Sigmoid colon (tissue), 7 donors: ENCODE results near the gene RBM23. TPM values are rescaled to one million over a fixed set of nuclear protein-coding genes. Genes with fewer than 3 reads are reported as not detected.

Experiments
- DNase-seq: peaks from one replicate; pipeline ENCODE4 v3.0.0-alpha.2; 2019
- H3K27ac ChIP-seq, 4 donors: fragments of 200-600 bp; sonication (generic); one replicate each; pipeline ENCODE4 v1.5.1; 2016 to 2019; ENCODE audit warnings: mild to moderate bottlenecking in 1 of 4
- H3K27me3 ChIP-seq, 3 donors: fragments of 200-600 bp; sonication (generic); one replicate each; pipeline ENCODE4 v1.5.1; 2019; ENCODE audit warnings: mild to moderate bottlenecking in 1 of 3
- H3K36me3 ChIP-seq, 4 donors: fragments of 200-600 bp; sonication (generic); one replicate each; pipeline ENCODE4 v1.5.1; 2016 to 2019
- H3K4me1 ChIP-seq, 4 donors: fragments of 200-600 bp; sonication (generic); one replicate each; pipeline ENCODE4 v1.5.1; 2017 to 2019
- H3K4me3 ChIP-seq, 4 donors: fragments of 200-600 bp; sonication (generic); one replicate each; pipeline ENCODE4 v1.5.1; 2017 to 2019; ENCODE audit warnings: mild to moderate bottlenecking in 2 of 4, moderate library complexity in 1 of 4
- H3K9me3 ChIP-seq, 4 donors: fragments of 200-600 bp in 3 of 4; sonication (generic) in 3 of 4; one replicate each; pipeline versions ENCODE4 v1.5.1 to v1.6.1; 2013 to 2019
- EP300 ChIP-seq, 4 donors: sonication (generic); formaldehyde crosslinking; IDR thresholded peaks; one replicate each; pipeline ENCODE4 v1.6.1; 2017; ENCODE audit warnings: antibody characterized with exemption in 4 of 4
- POLR2A ChIP-seq, 2 donors: fragments of 450-650 bp; IDR thresholded peaks; one replicate each; pipeline ENCODE4 v1.6.1; 2016; ENCODE audit warnings: antibody characterized with exemption in 2 of 2, mild to moderate bottlenecking in 2 of 2, moderate library complexity in 2 of 2
- POLR2AphosphoS5 ChIP-seq, 4 donors: sonication (generic); formaldehyde crosslinking; IDR thresholded peaks; one replicate each; pipeline ENCODE4 v1.6.1; 2017; ENCODE audit warnings: antibody characterized with exemption in 4 of 4
- WGBS, 2 donors: extraction: QIAGEN DNeasy Blood & Tissue Kit; methylation state at CpG; one replicate each; pipeline ENCODE4 v1.1.7; 2013; 5-methylcytosine and 5-hydroxymethylcytosine counted together
- intact Hi-C: fragments of 100-400 bp; cut with DNase I; formaldehyde crosslinking; loops from one replicate; pipeline ENCODE4 v1.15.1; 2023
- polyA plus RNA-seq, 3 donors: library from polyadenylated mRNA; stranded (reverse); fragments of 200-250 nt; gene quantifications; one replicate each; pipeline ENCODE4 v1.2.3, GENCODE V29; 2013
- total RNA-seq, 4 donors: library from RNA; depleted of rRNA; stranded (reverse); fragments of >200 nt; gene quantifications; one replicate each; pipeline ENCODE4 v1.1.0, GENCODE V29; 2016
- TF ChIP-seq, protein P1 (sequence below), 4 experiments: fragments of 450-650 bp in 3 of 4; fragments of 200-600 bp in 1 of 4; IDR thresholded peaks; one replicate each; pipeline ENCODE4 v1.5.1; 2016 to 2019; ENCODE audit warnings: antibody characterized with exemption in 4 of 4, mild to moderate bottlenecking in 3 of 4, moderate library complexity in 2 of 4
- donor health status: healthy with polysubstance abuse.
- donor health status: Bipolar disorder and iron deficiency.
- donor health status: healthy.

The RBM23 gene
- total and polyA plus RNA-seq, 7 donors, result 31.8 to 5,076 (median 356) TPM

DNA sequence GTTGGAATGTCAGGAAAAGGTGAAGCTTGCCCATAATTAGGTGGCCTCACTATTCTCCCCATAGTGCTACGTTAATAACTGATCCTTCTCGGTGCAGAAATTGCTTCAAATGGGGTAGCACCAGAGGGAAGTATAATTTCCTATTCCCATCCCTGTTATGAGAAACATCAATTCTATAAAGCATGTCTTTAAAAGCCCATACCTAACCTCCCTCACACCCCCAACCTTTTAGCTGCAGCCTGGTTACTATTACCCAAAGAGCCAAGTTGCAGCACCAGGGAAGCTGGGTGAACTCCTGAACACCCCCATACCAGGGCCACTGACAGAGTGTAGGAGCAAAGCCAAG, 15.2 kb downstream of the RBM23 start:
- Histone ChIP-seq H3K27me3 (no peaks in the 10 kb centered on the region), H3K4me1 (peaks cover 0 to 16% (median 12%) of the 10 kb centered on the region in 4 donors), H3K36me3 (peaks cover 65 to 84% (median 75%) of the 10 kb centered on the region in 4 donors), H3K4me3 (no peak overlapping the region), H3K27ac (no peak overlapping the region), H3K9me3 (no peaks in the 10 kb centered on the region)
- intact Hi-C loops, result no loop called here
- 90 to 95% methylated on average over 2 of the region's 2 CpGs for WGBS, 2 donors
- DNase-seq, result no peak
- TF ChIP-seq, protein P1, sequence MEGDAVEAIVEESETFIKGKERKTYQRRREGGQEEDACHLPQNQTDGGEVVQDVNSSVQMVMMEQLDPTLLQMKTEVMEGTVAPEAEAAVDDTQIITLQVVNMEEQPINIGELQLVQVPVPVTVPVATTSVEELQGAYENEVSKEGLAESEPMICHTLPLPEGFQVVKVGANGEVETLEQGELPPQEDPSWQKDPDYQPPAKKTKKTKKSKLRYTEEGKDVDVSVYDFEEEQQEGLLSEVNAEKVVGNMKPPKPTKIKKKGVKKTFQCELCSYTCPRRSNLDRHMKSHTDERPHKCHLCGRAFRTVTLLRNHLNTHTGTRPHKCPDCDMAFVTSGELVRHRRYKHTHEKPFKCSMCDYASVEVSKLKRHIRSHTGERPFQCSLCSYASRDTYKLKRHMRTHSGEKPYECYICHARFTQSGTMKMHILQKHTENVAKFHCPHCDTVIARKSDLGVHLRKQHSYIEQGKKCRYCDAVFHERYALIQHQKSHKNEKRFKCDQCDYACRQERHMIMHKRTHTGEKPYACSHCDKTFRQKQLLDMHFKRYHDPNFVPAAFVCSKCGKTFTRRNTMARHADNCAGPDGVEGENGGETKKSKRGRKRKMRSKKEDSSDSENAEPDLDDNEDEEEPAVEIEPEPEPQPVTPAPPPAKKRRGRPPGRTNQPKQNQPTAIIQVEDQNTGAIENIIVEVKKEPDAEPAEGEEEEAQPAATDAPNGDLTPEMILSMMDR (IDR thresholded peaks at IDR 0.05), result no peak
- TF ChIP-seq POLR2AphosphoS5 (IDR thresholded peaks at IDR 0.05) (no peak), POLR2A (IDR thresholded peaks at IDR 0.05) (no peak), EP300 (IDR thresholded peaks at IDR 0.05) (no peak)

DNA sequence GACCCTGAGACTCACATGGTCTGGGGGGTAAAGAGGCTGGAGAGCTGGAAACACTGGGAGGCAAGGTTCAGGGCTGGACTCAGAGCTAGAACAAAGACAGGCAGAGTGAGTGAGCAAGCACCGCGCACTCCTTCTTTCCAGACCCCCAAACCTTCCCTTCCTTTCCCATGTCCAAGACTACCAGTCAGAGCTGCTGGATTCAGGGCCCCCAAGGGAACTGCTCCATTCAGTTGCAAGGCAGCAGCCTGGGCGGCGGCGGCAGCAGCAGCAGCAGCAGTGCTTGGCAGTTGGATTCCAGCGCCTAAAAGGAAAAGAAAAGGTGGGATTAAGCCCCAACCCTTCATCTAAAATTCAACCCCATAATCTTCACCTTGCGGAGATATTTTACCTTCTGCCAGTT, 17.1 kb downstream of the RBM23 start:
- intact Hi-C loops, result no loop called here
- H3K4me3 ChIP-seq, result no peak overlapping the region
- no peaks in the 10 kb centered on the region for H3K27me3 ChIP-seq
- 94 to 98% methylated on average over 7 of the region's 7 CpGs for WGBS, 2 donors
- H3K9me3 ChIP-seq, result no peaks in the 10 kb centered on the region
- H3K36me3 ChIP-seq, result peaks cover 56 to 65% (median 58%) of the 10 kb centered on the region in 4 donors
- H3K4me1 ChIP-seq, result peaks cover 0 to 29% (median 22%) of the 10 kb centered on the region in 4 donors
- TF ChIP-seq POLR2AphosphoS5 (IDR thresholded peaks at IDR 0.05), result no peak
- TF ChIP-seq POLR2A (IDR thresholded peaks at IDR 0.05), result no peak
- TF ChIP-seq, protein P1 (IDR thresholded peaks at IDR 0.05), result no peak
- TF ChIP-seq EP300 (IDR thresholded peaks at IDR 0.05), result no peak
- DNase-seq, result no peak
- no peak overlapping the region for H3K27ac ChIP-seq

DNA sequence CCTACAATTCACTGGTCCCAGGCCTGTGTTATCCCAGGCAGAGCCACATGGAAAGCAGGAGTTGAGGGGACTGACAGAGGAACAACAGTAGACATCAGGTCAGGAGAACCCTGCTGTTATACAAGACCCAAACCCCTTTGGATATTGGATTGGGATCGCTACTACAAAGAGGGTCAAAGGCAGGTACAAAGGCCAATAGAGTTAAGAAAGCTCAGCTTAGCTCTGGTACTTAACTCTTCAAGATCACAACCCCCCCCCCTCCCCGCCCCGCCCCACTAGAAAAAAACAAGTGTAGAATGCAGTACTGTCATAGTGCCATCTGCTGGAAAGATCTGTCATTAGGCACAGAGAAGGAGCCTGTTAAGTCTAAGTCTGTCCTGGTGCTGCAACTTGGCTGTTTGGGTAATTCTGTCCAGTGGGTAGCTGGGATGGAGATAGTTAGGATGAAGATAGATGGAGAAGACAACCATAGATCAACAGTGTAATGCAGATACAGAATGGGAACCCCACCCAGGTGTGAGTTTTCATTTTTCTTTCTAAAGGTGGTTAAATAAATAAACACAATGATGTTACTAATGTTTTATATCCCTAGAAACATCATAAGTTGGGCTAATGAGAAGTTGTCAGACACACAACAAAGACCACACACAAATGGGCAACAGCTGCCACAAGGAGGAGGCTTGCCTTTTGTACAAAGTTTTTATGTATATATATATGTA, 18.7 kb downstream of the RBM23 start:
- no peak for DNase-seq
- WGBS, 2 donors, result 15 to 43% methylated on average over 3 of the region's 3 CpGs
- H3K27ac ChIP-seq, result peak overlapping the region; percentile 62 to 82 (median 74)
- no peaks in the 10 kb centered on the region for H3K27me3 ChIP-seq
- H3K4me1 ChIP-seq, result peaks cover 0 to 36% (median 22%) of the 10 kb centered on the region in 4 donors
- no peaks in the 10 kb centered on the region for H3K9me3 ChIP-seq
- H3K36me3 ChIP-seq, result peaks cover 41 to 50% (median 42%) of the 10 kb centered on the region in 4 donors
- intact Hi-C loops, result loop anchor here (1.0 kb wide), 1 partner anchor 28 kb away; no protein-coding TSS in a partner anchor
- no peak overlapping the region for H3K4me3 ChIP-seq
- no peak for TF ChIP-seq EP300 (IDR thresholded peaks at IDR 0.05)
- TF ChIP-seq POLR2A (IDR thresholded peaks at IDR 0.05), result no peak
- TF ChIP-seq, protein P1 (IDR thresholded peaks at IDR 0.05), result peak in 1 of 4 experiments; percentile 50
- TF ChIP-seq POLR2AphosphoS5 (IDR thresholded peaks at IDR 0.05), result no peak

DNA sequence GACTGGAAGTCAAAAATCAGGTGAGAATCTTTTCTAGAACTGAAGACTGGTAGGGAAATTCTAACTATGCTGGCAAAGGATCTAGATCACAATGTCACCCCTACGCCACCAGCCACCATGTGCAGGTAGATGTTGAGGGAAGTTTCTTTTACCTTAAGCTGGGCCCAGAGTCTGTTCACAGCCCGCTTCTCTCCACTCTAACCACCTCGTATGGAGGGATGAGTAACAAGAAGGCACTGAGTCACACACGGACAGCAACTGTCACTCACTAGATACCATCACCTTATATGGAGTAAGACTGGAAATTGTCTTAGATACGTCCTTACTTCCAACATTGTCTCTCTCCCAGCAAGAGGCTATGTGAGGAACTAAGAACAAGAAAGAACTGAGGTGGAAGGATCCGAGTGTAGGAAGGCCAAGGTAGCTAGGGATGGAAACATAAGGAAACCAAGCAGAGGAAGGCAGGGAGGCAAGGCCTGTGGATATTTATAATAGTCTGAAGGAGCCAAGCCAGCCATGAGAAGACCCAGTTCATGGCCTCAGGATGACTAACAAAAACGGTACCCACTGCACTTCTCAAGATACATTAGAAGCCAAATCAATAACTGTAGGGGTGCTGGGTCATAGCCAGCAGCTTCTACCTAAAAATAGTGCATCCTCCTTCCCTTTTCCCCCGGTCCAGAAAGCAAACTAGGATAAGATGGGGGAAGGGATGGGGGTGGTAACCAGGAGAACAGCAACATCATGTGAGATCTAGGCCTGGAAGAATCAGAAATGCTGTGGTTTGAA, 20.5 kb downstream of the RBM23 start:
- Histone ChIP-seq H3K27ac (peak overlapping the region; percentile 51 to 82 (median 74)), H3K4me3 (no peak overlapping the region), H3K9me3 (no peaks in the 10 kb centered on the region), H3K4me1 (peaks cover 0 to 36% (median 22%) of the 10 kb centered on the region in 4 donors), H3K36me3 (peaks cover 25 to 32% (median 25%) of the 10 kb centered on the region in 4 donors), H3K27me3 (no peaks in the 10 kb centered on the region)
- WGBS, 2 donors, result 74 to 81% methylated on average over 8 of the region's 8 CpGs
- intact Hi-C loops, result no loop called here
- TF ChIP-seq POLR2AphosphoS5 (IDR thresholded peaks at IDR 0.05), result peak in 3 of 4 donors; percentile 38 to 51 (median 46)
- TF ChIP-seq, protein P1 (IDR thresholded peaks at IDR 0.05), result no peak
- DNase-seq, result no peak
